HepG2 (cell line): ENCODE data around the gene CMTM1. TPM values are rescaled to one million over a fixed set of nuclear protein-coding genes. Genes with fewer than 3 reads are reported as not detected.

Source experiments
- BRF2 ChIP-seq: sonication (generic); formaldehyde crosslinking; IDR thresholded peaks from 2 replicates; pipeline ENCODE4 v1.8.1; 2022; ENCODE audit warnings: mild to moderate bottlenecking, missing genetic modification reagents
- CCDC6 ChIP-seq: sonication (generic); formaldehyde crosslinking; IDR thresholded peaks from 2 replicates; pipeline ENCODE4 v1.8.1; 2022; ENCODE audit warnings: mild to moderate bottlenecking, missing genetic modification reagents, moderate library complexity
- CTCF ChIP-seq: sonication (generic); formaldehyde crosslinking; IDR thresholded peaks from 2 replicates; pipeline ENCODE4 v1.5.0; 2020; ENCODE audit warnings: mild to moderate bottlenecking, missing genetic modification reagents, moderate library complexity
- E2F2 ChIP-seq: sonication (generic); formaldehyde crosslinking; IDR thresholded peaks from 2 replicates; pipeline ENCODE4 v1.4.0; 2020; ENCODE audit warnings: missing genetic modification reagents, borderline replicate concordance
- FOXC1 ChIP-seq: sonication (generic); formaldehyde crosslinking; IDR thresholded peaks from 2 replicates; pipeline ENCODE4 v1.8.0; 2022; ENCODE audit warnings: mild to moderate bottlenecking, missing genetic modification reagents, borderline replicate concordance
- HNRNPL ChIP-seq: fragments of 200-400 bp; formaldehyde crosslinking; IDR thresholded peaks from 2 replicates; pipeline ENCODE4 v1.6.1; 2017; ENCODE audit warnings: mild to moderate bottlenecking, low read depth, low read length
- NR1H2 ChIP-seq: sonication (generic); formaldehyde crosslinking; IDR thresholded peaks from 2 replicates; pipeline ENCODE4 v1.8.1; 2022; ENCODE audit warnings: low read depth, missing genetic modification reagents, borderline replicate concordance
- PAX8 ChIP-seq: sonication (generic); formaldehyde crosslinking; IDR thresholded peaks from 2 replicates; pipeline ENCODE4 v1.8.0; 2022; ENCODE audit warnings: mild to moderate bottlenecking, missing genetic modification reagents, borderline replicate concordance
- PRPF4 ChIP-seq: fragments of 200-400 bp; formaldehyde crosslinking; IDR thresholded peaks from 2 replicates; pipeline ENCODE4 v1.6.1; 2016; ENCODE audit warnings: low read length, low read depth; ENCODE audit not compliant: poor library complexity, severe bottlenecking
- SIN3A ChIP-seq: IDR thresholded peaks from 2 replicates; pipeline ENCODE4 v1.6.1; 2011; ENCODE audit warnings: low read depth, mild to moderate bottlenecking, control low read depth, low read length, borderline replicate concordance
- ZNF276 ChIP-seq: sonication (generic); formaldehyde crosslinking; IDR thresholded peaks from 2 replicates; pipeline ENCODE4 v1.4.0; 2020; ENCODE audit warnings: mild to moderate bottlenecking, low read depth, missing genetic modification reagents
- ZNF451 ChIP-seq: sonication (generic); formaldehyde crosslinking; IDR thresholded peaks from 2 replicates; pipeline ENCODE4 v1.5.0; 2020; ENCODE audit warnings: mild to moderate bottlenecking, missing genetic modification reagents
- ZNF496 ChIP-seq: sonication (generic); formaldehyde crosslinking; IDR thresholded peaks from 2 replicates; pipeline ENCODE4 v1.8.1; 2023; ENCODE audit warnings: mild to moderate bottlenecking, moderate library complexity, missing genetic modification reagents; ENCODE audit not compliant: insufficient replicate concordance
- ZNF737 ChIP-seq: sonication (generic); formaldehyde crosslinking; IDR thresholded peaks from 2 replicates; pipeline ENCODE4 v1.5.0; 2020; ENCODE audit warnings: missing genetic modification reagents, mild to moderate bottlenecking, borderline replicate concordance
- polyA plus RNA-seq, 8 experiments: library from polyadenylated mRNA; depleted of rRNA in 3 of 8; stranded (reverse) in 7 of 8; unstranded in 1 of 8; fragments of >200 nt; fragmentation: Illumina TruSeq in 4 of 8; extraction: Trizol in 4 of 8; gene quantifications; 2 replicates each; pipeline versions ENCODE4 v1.2.1 to v1.2.3, GENCODE V29; 2011 to 2016; ENCODE audit warnings: low read depth in 4 of 8, missing spikeins in 1 of 8, mixed read lengths in 1 of 8; ENCODE audit not compliant: insufficient read depth in 1 of 8
- total RNA-seq, 5 experiments: library from RNA; depleted of rRNA; stranded (reverse); fragments of >200 nt; fragmentation: Illumina TruSeq; extraction: Trizol; gene quantifications; 2 replicates each; pipeline ENCODE4 v1.2.3, GENCODE V29; 2016; ENCODE audit warnings: low read depth in 1 of 5
- TF ChIP-seq, protein P1 (sequence below): sonication (generic); formaldehyde crosslinking; IDR thresholded peaks from 2 replicates; pipeline ENCODE4 v1.4.0; 2020; ENCODE audit warnings: missing genetic modification reagents
- TF ChIP-seq, protein P2 (sequence below): sonication (generic); formaldehyde crosslinking; IDR thresholded peaks from 2 replicates; pipeline ENCODE4 v1.5.0; 2020; ENCODE audit warnings: mild to moderate bottlenecking, missing genetic modification reagents

The CMTM1 gene
- total and polyA plus RNA-seq, 2 of the 13 experiments (the other 11 are each of a cell fraction or from before 2014, with no cell fraction given), result 1.7 to 2.9 TPM

- TF ChIP-seq BRF2 (no peak), PRPF4 (no peak), CTCF (CRISPR knock-in tag) (no peak), HNRNPL (0 out of 2 replicates have a peak, but pooled peaks have one; percentile 27), ZNF276 (CRISPR knock-in tag) (no peak), E2F2 (CRISPR knock-in tag) (no peak), SIN3A (no peak), FOXC1 (CRISPR knock-in tag) (no peak), NR1H2 (CRISPR knock-in tag) (no peak), ZNF737 (CRISPR knock-in tag) (no peak), ZNF451 (no peak), CCDC6 (CRISPR knock-in tag) (no peak), ZNF496 (CRISPR knock-in tag) (no peak), PAX8 (no peak)
- TF ChIP-seq, protein P1, sequence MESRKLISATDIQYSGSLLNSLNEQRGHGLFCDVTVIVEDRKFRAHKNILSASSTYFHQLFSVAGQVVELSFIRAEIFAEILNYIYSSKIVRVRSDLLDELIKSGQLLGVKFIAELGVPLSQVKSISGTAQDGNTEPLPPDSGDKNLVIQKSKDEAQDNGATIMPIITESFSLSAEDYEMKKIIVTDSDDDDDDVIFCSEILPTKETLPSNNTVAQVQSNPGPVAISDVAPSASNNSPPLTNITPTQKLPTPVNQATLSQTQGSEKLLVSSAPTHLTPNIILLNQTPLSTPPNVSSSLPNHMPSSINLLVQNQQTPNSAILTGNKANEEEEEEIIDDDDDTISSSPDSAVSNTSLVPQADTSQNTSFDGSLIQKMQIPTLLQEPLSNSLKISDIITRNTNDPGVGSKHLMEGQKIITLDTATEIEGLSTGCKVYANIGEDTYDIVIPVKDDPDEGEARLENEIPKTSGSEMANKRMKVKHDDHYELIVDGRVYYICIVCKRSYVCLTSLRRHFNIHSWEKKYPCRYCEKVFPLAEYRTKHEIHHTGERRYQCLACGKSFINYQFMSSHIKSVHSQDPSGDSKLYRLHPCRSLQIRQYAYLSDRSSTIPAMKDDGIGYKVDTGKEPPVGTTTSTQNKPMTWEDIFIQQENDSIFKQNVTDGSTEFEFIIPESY, result no peak; the same call in 1 of the 2 replicates
- TF ChIP-seq, protein P2, sequence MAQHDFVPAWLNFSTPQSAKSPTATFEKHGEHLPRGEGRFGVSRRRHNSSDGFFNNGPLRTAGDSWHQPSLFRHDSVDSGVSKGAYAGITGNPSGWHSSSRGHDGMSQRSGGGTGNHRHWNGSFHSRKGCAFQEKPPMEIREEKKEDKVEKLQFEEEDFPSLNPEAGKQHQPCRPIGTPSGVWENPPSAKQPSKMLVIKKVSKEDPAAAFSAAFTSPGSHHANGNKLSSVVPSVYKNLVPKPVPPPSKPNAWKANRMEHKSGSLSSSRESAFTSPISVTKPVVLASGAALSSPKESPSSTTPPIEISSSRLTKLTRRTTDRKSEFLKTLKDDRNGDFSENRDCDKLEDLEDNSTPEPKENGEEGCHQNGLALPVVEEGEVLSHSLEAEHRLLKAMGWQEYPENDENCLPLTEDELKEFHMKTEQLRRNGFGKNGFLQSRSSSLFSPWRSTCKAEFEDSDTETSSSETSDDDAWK, result no peak
Measured at GRCh38 chr16:66605177-66605978, 39.1 kb downstream of the CMTM1 start (continued).
